HepG2 (cell line): ENCODE data around the gene BTG1. TPM values are rescaled to one million over a fixed set of nuclear protein-coding genes. Genes with fewer than 3 reads are reported as not detected.
A peak's percentile ranks its signal among the peaks of the same experiment; 100 is the strongest.

Experiments
- ATAC-seq: fragments of 200-7000 bp; cut with Tn5 transposase; 3 replicates; pipeline ENCODE4 v1.9.1; 2020; ENCODE audit warnings: mild to moderate bottlenecking, moderate library complexity
- BruUV-seq: library from RNA; stranded (reverse); fragments of 400-500 nt; replicated peaks from 2 replicates; lab custom pipeline; 2021; lab: Mats Ljungman, UMichigan
- CTCF ChIA-PET: fragments of 300-600 bp; formaldehyde crosslinking; extraction: SDS; loops from one replicate; lab custom pipeline; 2021; ENCODE audit warnings: low total read pairs, inconsistent platforms, low intra/inter-chr PET ratio; lab: Yijun Ruan, JAX
- POLR2A ChIA-PET: fragments of 350-600 bp; sonication (Branson Sonifier 250); formaldehyde crosslinking; loops from one replicate; lab custom pipeline; 2020; ENCODE audit warnings: antibody characterized with exemption, inconsistent platforms; lab: Yijun Ruan, JAX
- DNase-seq: peaks from one replicate; pipeline ENCODE4 v3.0.0-alpha.2; 2015; ENCODE audit warnings: low spot score
- FAIRE-seq: peaks from 3 replicates; lab custom pipeline; 2011; peaks lifted over from hg19 to GRCh38; lab: Jason Lieb, UNC
- H2AFZ ChIP-seq: one replicate; pipeline ENCODE4 v1.6.1; 2011; ENCODE audit warnings: low read length, inconsistent platforms
- H3K27ac ChIP-seq: fragments of 300-600 bp; 3 replicates; pipeline ENCODE4 v1.8.0; 2011; ENCODE audit warnings: mixed run types, mild to moderate bottlenecking, mixed read lengths, low read length, inconsistent platforms; ENCODE audit not compliant: insufficient read depth; ENCODE audit errors: extremely low read length
- H3K27me3 ChIP-seq, 2 experiments: fragments of 200-600 bp in 1 of 2; 2 replicates in 1 of 2; 3 replicates in 1 of 2; pipeline versions ENCODE4 v1.6.0 to v1.8.0; 2011; ENCODE audit warnings: low read length in 2 of 2, mild to moderate bottlenecking in 2 of 2, moderate library complexity in 2 of 2, inconsistent platforms in 1 of 2; ENCODE audit not compliant: insufficient read depth in 2 of 2, control insufficient read depth in 1 of 2
- H3K36me3 ChIP-seq, 2 experiments: fragments of 200-600 bp in 1 of 2; replicated peaks in 1 of 2; 2 replicates in 1 of 2; 3 replicates in 1 of 2; pipeline versions ENCODE4 v1.5.1 to v1.8.0; 2011; ENCODE audit warnings: low read length in 2 of 2, inconsistent platforms in 1 of 2; ENCODE audit not compliant: insufficient read depth in 2 of 2, control insufficient read depth in 1 of 2
- H3K4me1 ChIP-seq: 2 replicates; pipeline ENCODE4 v1.5.1; 2012; ENCODE audit warnings: low read length, inconsistent platforms; ENCODE audit not compliant: insufficient read depth
- H3K4me2 ChIP-seq: 2 replicates; pipeline ENCODE4 v1.6.0; 2011; ENCODE audit warnings: low read depth, low read length, inconsistent platforms
- H3K4me3 ChIP-seq, 3 experiments: fragments of 200-600 bp in 1 of 3; sonication (generic), shearing (Covaris generic) in 1 of 3; replicated peaks in 1 of 3; 2 replicates each; pipeline ENCODE4 v1.5.1; 2011 to 2016; ENCODE audit warnings: low read length in 3 of 3, inconsistent platforms in 2 of 3, low read depth in 2 of 3, mild to moderate bottlenecking in 2 of 3, control low read depth in 1 of 3, mixed read lengths in 1 of 3; ENCODE audit not compliant: insufficient read depth in 1 of 3
- H3K79me2 ChIP-seq: one replicate; pipeline ENCODE4 v1.6.1; 2011; ENCODE audit warnings: low read length, inconsistent platforms; ENCODE audit not compliant: insufficient read depth
- H3K9ac ChIP-seq: 2 replicates; pipeline ENCODE4 v1.6.0; 2011; ENCODE audit warnings: mild to moderate bottlenecking, low read depth, low read length, inconsistent platforms; ENCODE audit not compliant: insufficient read depth
- H3K9me3 ChIP-seq: 2 replicates; pipeline ENCODE4 v1.5.1; 2012; ENCODE audit warnings: mild to moderate bottlenecking, low read length
- H4K20me1 ChIP-seq: 2 replicates; pipeline ENCODE4 v1.6.0; 2011; ENCODE audit warnings: inconsistent platforms, mild to moderate bottlenecking, low read length, moderate library complexity; ENCODE audit not compliant: insufficient read depth
- ATF5 ChIP-seq: sonication (generic); formaldehyde crosslinking; IDR thresholded peaks from 2 replicates; pipeline ENCODE4 v1.4.0; 2020; ENCODE audit warnings: mild to moderate bottlenecking, low read depth, missing genetic modification reagents
- CTCF ChIP-seq: sonication (generic); formaldehyde crosslinking; IDR thresholded peaks from 2 replicates; pipeline ENCODE4 v1.5.0; 2020; ENCODE audit warnings: mild to moderate bottlenecking, missing genetic modification reagents, moderate library complexity
- FOXK1 ChIP-seq: sonication (generic); formaldehyde crosslinking; IDR thresholded peaks from 2 replicates; pipeline ENCODE4 v1.4.0; 2020; ENCODE audit warnings: low read depth, missing genetic modification reagents, borderline replicate concordance
- FOXK2 ChIP-seq: fragments of 450-650 bp; IDR thresholded peaks from 2 replicates; pipeline ENCODE4 v1.6.1; 2016
- GLI4 ChIP-seq: sonication (generic); formaldehyde crosslinking; IDR thresholded peaks from 2 replicates; pipeline ENCODE4 v1.5.1; 2020; ENCODE audit warnings: missing genetic modification reagents, mild to moderate bottlenecking, moderate library complexity, borderline replicate concordance
- HNF1A ChIP-seq, 2 experiments: sonication (generic) in 1 of 2; formaldehyde crosslinking in 1 of 2; IDR thresholded peaks; 2 replicates each; pipeline versions ENCODE4 v1.4.0 to v1.6.1; 2016 to 2020; ENCODE audit warnings: borderline replicate concordance in 1 of 2, low read depth in 1 of 2, mild to moderate bottlenecking in 1 of 2, missing genetic modification reagents in 1 of 2
- JUN ChIP-seq: sonication (generic); formaldehyde crosslinking; IDR thresholded peaks from 2 replicates; pipeline ENCODE4 v1.4.0; 2020; ENCODE audit warnings: mild to moderate bottlenecking, missing genetic modification reagents
- KDM6A ChIP-seq: IDR thresholded peaks from 2 replicates; pipeline ENCODE4 v1.6.1; 2016; ENCODE audit warnings: low read depth
- PLRG1 ChIP-seq: fragments of 450-650 bp; conservative IDR thresholded peaks from 2 replicates; pipeline ENCODE4 v1.6.1; 2016
- SETDB1 ChIP-seq: sonication (generic); formaldehyde crosslinking; IDR thresholded peaks from 2 replicates; pipeline ENCODE4 v1.5.1; 2020; ENCODE audit warnings: missing genetic modification reagents, mild to moderate bottlenecking, borderline replicate concordance
- SRSF9 ChIP-seq: fragments of 200-400 bp; formaldehyde crosslinking; IDR thresholded peaks from 2 replicates; pipeline ENCODE4 v1.6.1; 2018; ENCODE audit warnings: borderline replicate concordance, mild to moderate bottlenecking, low read depth, low read length; ENCODE audit not compliant: insufficient read depth, poor library complexity, severe bottlenecking
- ZFX ChIP-seq: sonication (generic); formaldehyde crosslinking; IDR thresholded peaks from 2 replicates; pipeline ENCODE4 v1.4.0; 2020; ENCODE audit warnings: mild to moderate bottlenecking, low read depth, missing genetic modification reagents, moderate library complexity
- in situ Hi-C: cut with HindIII; loops from 2 replicates; pipeline ENCODE4 v1.10.0; 2017; ENCODE audit warnings: low pct_unique_long_range_greater_than_20kb; ENCODE audit not compliant: extremely low pct_ligation_motif_present
- intact Hi-C: fragments of 100-400 bp; cut with micrococcal nuclease; formaldehyde crosslinking; loops from one replicate; pipeline ENCODE4 v1.10.0; 2022; ENCODE audit not compliant: unreplicated experiment
- polyA plus RNA-seq, 8 experiments: library from polyadenylated mRNA; depleted of rRNA in 3 of 8; stranded (reverse) in 7 of 8; unstranded in 1 of 8; fragments of >200 nt; fragmentation: Illumina TruSeq in 4 of 8; extraction: Trizol in 4 of 8; gene quantifications; 2 replicates each; pipeline versions ENCODE4 v1.2.1 to v1.2.3, GENCODE V29; 2011 to 2016; ENCODE audit warnings: low read depth in 4 of 8, missing spikeins in 1 of 8, mixed read lengths in 1 of 8; ENCODE audit not compliant: insufficient read depth in 1 of 8
- total RNA-seq, 5 experiments: library from RNA; depleted of rRNA; stranded (reverse); fragments of >200 nt; fragmentation: Illumina TruSeq; extraction: Trizol; gene quantifications; 2 replicates each; pipeline ENCODE4 v1.2.3, GENCODE V29; 2016; ENCODE audit warnings: low read depth in 1 of 5
- TF ChIP-seq, protein P1 (sequence below): sonication (generic); formaldehyde crosslinking; conservative IDR thresholded peaks from 2 replicates; pipeline ENCODE4 v1.8.1; 2023; ENCODE audit warnings: missing genetic modification reagents
- TF ChIP-seq, protein P2 (sequence below): sonication (generic); formaldehyde crosslinking; IDR thresholded peaks from 2 replicates; pipeline ENCODE4 v1.5.0; 2020; ENCODE audit warnings: mild to moderate bottlenecking, missing genetic modification reagents

BTG1 gene
- total and polyA plus RNA-seq, 2 of the 13 experiments (the other 11 are each of a cell fraction or from before 2014, with no cell fraction given): 7.5 to 16.7 TPM

GRCh38 chr12:92138626-92139025, 7.0 kb downstream of the BTG1 start:
- DNase-seq: no peak
- Histone ChIP-seq H3K79me2 (peaks cover 49% of the 10 kb centered on the region), H3K9me3 (no peaks in the 10 kb centered on the region), H3K4me1 (peaks cover 78% of the 10 kb centered on the region), H3K27ac (no peak overlapping the region), H3K4me3 (no peak overlapping the region), H3K36me3 (no peaks in the 10 kb centered on the region), H3K9ac (no peak overlapping the region), H2AFZ (no peak overlapping the region), H3K4me2 (peak overlapping the region; percentile 45; the same call in 1 of the 2 replicates), H3K27me3 (no peaks in the 10 kb centered on the region), H4K20me1 (peaks cover 33% of the 10 kb centered on the region)
- intact Hi-C loops (loop anchor here (5.0 kb wide), 1 partner anchor 364 kb away; no protein-coding TSS in a partner anchor), in situ Hi-C loops (no loop called here)
- no peak for FAIRE-seq
- ChIA-PET CTCF (no interaction called here), POLR2A (interaction anchor here (2.3 kb wide), 1 partner anchor 7 kb away, joined by 50 read pairs; the partner anchor contains the start of gene BTG1)
- no TSS peak for BruUV-seq
- no peak for ATAC-seq
- TF ChIP-seq HNF1A (IDR thresholded peaks at IDR 0.05; ENCODE audit: low read depth): no peak
- no peak for TF ChIP-seq HNF1A (CRISPR knock-in tag; IDR thresholded peaks at IDR 0.05; ENCODE audit: borderline replicate concordance)
- TF ChIP-seq PLRG1: no peak
- no peak for TF ChIP-seq SRSF9
- TF ChIP-seq, protein P1, sequence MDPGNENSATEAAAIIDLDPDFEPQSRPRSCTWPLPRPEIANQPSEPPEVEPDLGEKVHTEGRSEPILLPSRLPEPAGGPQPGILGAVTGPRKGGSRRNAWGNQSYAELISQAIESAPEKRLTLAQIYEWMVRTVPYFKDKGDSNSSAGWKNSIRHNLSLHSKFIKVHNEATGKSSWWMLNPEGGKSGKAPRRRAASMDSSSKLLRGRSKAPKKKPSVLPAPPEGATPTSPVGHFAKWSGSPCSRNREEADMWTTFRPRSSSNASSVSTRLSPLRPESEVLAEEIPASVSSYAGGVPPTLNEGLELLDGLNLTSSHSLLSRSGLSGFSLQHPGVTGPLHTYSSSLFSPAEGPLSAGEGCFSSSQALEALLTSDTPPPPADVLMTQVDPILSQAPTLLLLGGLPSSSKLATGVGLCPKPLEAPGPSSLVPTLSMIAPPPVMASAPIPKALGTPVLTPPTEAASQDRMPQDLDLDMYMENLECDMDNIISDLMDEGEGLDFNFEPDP (CRISPR knock-in tag): no peak
- TF ChIP-seq FOXK1 (CRISPR knock-in tag): no peak
- TF ChIP-seq GLI4 (CRISPR knock-in tag): no peak
- no peak for TF ChIP-seq KDM6A (CRISPR knock-in tag)
- TF ChIP-seq, protein P2, sequence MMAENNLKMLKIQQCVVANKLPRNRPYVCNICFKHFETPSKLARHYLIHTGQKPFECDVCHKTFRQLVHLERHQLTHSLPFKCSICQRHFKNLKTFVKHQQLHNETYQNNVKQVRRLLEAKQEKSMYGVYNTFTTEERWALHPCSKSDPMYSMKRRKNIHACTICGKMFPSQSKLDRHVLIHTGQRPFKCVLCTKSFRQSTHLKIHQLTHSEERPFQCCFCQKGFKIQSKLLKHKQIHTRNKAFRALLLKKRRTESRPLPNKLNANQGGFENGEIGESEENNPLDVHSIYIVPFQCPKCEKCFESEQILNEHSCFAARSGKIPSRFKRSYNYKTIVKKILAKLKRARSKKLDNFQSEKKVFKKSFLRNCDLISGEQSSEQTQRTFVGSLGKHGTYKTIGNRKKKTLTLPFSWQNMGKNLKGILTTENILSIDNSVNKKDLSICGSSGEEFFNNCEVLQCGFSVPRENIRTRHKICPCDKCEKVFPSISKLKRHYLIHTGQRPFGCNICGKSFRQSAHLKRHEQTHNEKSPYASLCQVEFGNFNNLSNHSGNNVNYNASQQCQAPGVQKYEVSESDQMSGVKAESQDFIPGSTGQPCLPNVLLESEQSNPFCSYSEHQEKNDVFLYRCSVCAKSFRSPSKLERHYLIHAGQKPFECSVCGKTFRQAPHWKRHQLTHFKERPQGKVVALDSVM (CRISPR knock-in tag): no peak
- no peak for TF ChIP-seq ZFX (CRISPR knock-in tag)
- no peak for TF ChIP-seq CTCF
- no peak for TF ChIP-seq SETDB1
- no peak for TF ChIP-seq JUN (CRISPR knock-in tag)
- TF ChIP-seq ATF5: no peak
- no peak for TF ChIP-seq FOXK2
